NCI-H1436 treated with DMSO at 0.1 percent for 48 hours (cell line): ENCODE data around the gene ANKRD16.
"Not testable (repeated sequence)": the region's sequence is repeated elsewhere in the genome, so short reads cannot be mapped to it uniquely, and the experiment has no call there.

ENCODE experiments used
- DNase-seq: peaks from one replicate; lab custom pipeline; 2025; lab: John Stamatoyannopoulos, UW

Gene ANKRD16

GRCh38 chr10:5835446-5836095, 54.1 kb downstream of the ANKRD16 start:
- DNase-seq: no peak

- no peak for DNase-seq
Measured at GRCh38 chr10:5833814-5834213, 55.9 kb downstream of the ANKRD16 start.

- DNase-seq: no peak
Measured at GRCh38 chr10:5832946-5833345, 56.7 kb downstream of the ANKRD16 start.

GRCh38 chr10:5831446-5831782, 58.3 kb downstream of the ANKRD16 start:
- no peak for DNase-seq

- no peak for DNase-seq
Measured at GRCh38 chr10:5830629-5831445, 58.9 kb downstream of the ANKRD16 start.

GRCh38 chr10:5829267-5829666, 60.4 kb downstream of the ANKRD16 start:
- DNase-seq: no peak

GRCh38 chr10:5828725-5829124, 61.0 kb downstream of the ANKRD16 start:
- no peak for DNase-seq

GRCh38 chr10:5827841-5828240, 61.9 kb downstream of the ANKRD16 start:
- no peak for DNase-seq

GRCh38 chr10:5826511-5826910, 63.2 kb downstream of the ANKRD16 start:
- DNase-seq: not testable (repeated sequence)

- no peak for DNase-seq
Measured at GRCh38 chr10:5818894-5819293, 70.8 kb downstream of the ANKRD16 start.

GRCh38 chr10:5818048-5818331, 71.7 kb downstream of the ANKRD16 start:
- DNase-seq: no peak

DNA sequence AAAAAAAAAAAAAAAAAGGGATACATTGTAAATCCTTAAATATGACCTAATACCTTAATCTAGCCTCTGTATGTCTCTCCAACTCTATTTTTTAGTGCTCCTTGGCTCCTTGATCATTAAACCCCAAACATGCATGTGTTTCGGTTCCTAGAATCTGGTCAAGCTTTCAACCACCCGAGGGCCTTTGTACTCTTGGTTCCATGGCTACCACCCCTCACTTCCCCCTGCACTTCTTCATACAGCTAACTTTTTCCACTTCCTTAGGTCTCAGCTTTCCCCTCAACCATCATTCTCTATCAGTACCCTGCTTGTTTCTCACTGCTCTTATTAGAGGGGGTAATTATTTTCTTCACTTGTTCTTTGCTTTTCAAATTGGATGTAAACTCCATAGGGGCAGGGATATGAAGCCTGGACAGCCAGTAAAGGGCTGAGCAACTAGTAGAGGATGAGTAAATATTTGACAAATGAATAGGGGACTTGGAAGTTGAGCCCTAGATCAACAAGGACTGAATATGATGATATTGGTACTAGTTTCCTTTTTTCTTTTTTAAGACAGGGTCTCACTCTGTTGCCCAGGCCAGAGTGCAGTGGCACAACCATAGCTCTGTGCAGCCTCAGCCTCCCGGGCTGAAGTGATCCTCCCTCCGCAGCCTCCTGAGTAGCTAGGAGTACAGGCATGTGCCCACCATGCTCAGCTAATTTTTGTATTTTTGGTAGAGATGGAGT, 72.2 kb downstream of the ANKRD16 start:
- DNase-seq: no peak

- no peak for DNase-seq
Measured at GRCh38 chr10:5816170-5816569, 73.5 kb downstream of the ANKRD16 start.

DNA sequence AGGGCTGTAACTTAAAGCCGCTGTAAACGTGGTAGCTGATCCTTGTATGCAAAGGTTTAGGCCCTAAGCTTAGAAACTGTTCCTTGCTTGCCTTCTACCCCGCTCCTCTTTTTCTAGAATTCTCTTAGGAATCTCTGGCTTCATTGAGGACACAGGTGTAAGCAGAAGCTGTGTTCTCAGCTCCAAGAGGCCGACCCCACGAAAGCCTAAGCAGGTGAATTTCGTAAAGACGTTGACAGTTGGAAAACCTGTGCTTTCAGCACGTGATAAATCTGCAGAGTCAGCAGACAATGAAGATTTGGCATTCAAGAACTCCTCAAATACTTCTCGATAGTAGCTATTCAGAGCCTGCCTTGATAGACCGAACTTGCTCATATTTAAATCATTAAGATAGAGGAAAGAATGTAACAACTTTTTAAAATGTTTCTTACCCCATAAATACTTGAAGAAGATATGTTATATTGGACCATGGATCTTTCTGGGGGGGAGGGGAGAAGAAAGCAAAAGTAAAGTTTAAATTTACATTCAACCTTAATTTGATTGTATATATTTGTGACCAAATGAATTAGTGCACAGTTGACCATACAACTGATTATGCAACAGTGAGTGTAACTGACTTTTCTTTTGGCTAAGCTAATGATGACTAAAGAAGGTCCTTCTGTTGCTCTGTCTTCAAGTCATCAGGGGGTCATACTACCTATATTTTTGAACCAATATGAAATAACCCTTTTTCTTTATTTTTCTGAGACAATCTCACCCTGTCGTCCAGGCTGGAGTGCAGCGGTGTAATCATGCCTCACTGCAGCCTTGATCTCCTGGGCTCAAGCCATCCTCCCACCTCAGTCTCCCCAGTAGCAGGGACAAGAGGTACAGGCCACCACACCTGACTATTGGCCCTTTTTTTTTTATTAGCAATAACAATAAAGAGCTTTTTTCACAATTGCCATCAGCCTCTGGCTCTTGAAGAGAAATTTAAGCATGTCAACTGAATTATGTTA, 75.3 kb downstream of the ANKRD16 start:
- DNase-seq: no peak

GRCh38 chr10:5813341-5814109, 76.2 kb downstream of the ANKRD16 start, which contains the start of gene GDI2:
TSS of gene GDI2 (minus strand) at chr10:5813434. CDS start at chr10:5813258, 176 bp downstream.
- DNase-seq: peak; percentile 79

- DNase-seq: no peak
Measured at GRCh38 chr10:5813091-5813340, 76.7 kb downstream of the ANKRD16 start.

DNA sequence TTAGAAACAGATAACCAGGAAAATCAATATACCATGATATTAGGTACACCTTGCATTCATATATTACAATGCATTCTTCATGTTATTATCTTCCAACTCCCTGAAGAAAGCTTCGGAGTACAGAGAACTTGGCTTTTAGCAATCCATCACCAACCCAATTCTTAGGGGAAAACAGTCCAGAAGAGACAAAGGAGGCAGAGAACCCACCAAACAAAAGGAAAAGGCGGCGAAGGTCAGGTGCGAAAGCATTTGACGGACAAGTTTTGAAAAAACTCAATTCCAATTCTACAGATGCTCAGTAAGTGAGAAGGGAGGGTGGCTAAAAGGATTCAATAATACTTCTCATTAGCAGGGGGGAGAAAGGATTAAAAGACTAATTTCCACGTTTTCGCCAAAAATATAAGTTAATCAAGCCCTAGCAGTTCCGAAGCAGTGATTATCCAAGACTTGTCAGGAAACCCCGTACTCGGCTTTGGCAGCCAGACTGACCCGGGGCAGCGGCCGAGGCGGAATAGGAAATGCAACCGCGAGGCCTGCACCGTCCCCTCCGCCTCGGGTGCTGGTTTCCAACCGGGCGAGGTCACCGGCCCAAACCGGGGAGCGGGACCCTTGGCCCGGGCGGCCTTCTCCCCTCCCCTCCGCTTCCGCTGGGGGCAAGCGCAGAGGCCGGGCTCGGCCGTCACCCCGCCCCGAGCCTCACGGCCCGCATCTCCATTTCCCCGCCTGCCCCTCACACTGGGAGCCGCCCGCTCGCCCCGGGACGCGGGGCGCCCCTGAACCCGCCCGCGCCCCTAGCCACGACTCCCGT, 77.2 kb downstream of the ANKRD16 start:
- no peak for DNase-seq
